ENCODE results near the gene CTSH. TPM values are rescaled to one million over a fixed set of nuclear protein-coding genes. Genes with fewer than 3 reads are reported as not detected.

Gene CTSH
- 10 to 100 TPM; 11.2 to 15.1 TPM for total RNA-seq

DNA sequence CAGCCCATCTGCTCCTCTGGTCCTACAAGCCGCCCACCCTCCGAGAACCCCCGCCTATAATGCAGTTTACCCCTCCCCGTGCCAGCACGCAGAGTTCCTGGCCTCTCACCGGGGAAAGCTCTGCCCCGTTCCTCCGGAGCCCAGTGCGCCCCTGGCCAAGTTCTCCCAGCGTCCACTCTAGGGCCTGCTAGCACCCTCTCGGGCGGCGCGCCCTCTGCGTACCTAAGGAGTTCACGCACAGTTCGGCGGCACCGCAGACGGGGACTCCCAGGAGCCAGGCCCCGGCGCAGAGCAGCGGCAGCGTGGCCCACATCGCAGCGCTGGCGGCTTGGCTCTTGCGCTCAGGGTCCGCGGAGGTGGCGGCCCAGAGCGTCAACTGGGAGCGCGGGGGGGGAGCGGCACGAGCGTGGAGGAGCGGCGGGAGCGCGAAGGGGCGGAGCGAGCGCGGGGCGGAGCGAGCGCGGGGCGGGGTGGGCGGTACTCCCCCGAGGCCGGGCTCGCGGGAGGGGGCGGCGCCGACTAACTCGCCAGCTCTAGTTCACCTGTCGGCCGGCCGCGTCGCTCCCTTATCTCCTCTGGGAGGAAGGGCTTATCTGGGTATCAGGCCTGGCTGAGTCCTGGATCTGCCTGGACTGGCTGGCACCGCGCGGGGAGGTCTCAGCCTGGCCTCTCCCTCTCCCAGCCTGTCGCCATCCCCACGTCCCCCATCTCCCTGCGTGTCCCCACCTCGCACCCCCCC, at the start of gene CTSH:
Gene CTSH, minus strand, starts transcription at position 378 of the 739 bp plus-strand sequence. Its CDS starts 65 bp downstream, at position 313.
- Mint-ChIP-seq H3K27ac (peak within 1 kb of the TSS; percentile 13), H3K4me3 (peak within 1 kb of the TSS; percentile 57), H3K36me3 (ENCODE audit: low read depth) (no peaks in the 10 kb centered on the region), H3K9me3 (ENCODE audit: low read depth) (no peaks in the 10 kb centered on the region), H3K4me1 (peaks cover 3% of the 10 kb centered on the region), H3K27me3 (peaks cover 15% of the 10 kb centered on the region)
- peak; percentile 72 for ATAC-seq
- peak; percentile 69 for DNase-seq
- intact Hi-C loops (cut with DNase I, micrococcal nuclease): no loop called here
- POLR2A ChIA-PET: interaction anchor here (0.6 kb wide), 1 partner anchor 26 kb away, joined by 3 read pairs; no protein-coding TSS in a partner anchor
- CTCF ChIA-PET: interaction anchor here (0.6 kb wide), 1 partner anchor 70 kb away, joined by 3 read pairs; no protein-coding TSS in a partner anchor

DNA sequence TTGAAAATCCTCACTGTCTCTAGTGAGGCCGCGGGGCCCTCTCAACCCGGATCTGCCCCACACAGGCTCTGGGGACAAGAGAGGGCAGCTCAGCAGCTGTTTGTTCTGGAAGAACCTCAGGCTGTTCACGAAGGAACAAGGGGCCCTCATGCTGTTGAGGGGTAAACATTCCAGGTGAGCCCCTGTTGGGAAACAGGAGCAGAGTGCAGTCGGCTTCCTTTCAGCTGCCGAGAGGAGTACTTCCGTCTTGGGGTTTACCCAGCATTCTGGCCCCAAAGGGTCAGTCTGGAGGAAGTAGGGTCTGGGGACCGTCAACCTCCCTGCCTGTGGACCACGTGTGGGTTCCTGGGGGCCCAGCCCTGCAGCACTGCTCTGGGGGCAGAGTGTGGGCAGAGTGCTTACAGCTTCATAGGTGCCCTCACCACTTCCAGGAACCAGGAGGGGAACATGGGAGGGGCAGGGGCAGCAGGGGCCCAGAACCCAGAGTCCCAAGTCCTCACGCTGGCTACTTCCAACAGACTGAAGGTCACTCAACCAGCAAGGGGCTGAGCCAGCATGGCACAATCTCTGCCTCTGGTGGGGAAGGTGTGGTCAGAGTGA, 49.2 kb upstream of the CTSH start:
- DNase-seq (no peak), ATAC-seq (no peak)
- Mint-ChIP-seq H3K27ac (no peak overlapping the region), H3K4me1 (no peaks in the 10 kb centered on the region), H3K27me3 (no peaks in the 10 kb centered on the region), H3K4me3 (no peak overlapping the region), H3K9me3 (ENCODE audit: low read depth) (no peaks in the 10 kb centered on the region), H3K36me3 (ENCODE audit: low read depth) (no peaks in the 10 kb centered on the region)
- ChIA-PET POLR2A (interaction anchor here (0.7 kb wide), 1 partner anchor 13 kb away, joined by 3 read pairs; no protein-coding TSS in a partner anchor), CTCF (interaction anchor here (0.7 kb wide), 1 partner anchor 45 kb away, joined by 3 read pairs; no protein-coding TSS in a partner anchor)
- intact Hi-C loops (cut with DNase I, micrococcal nuclease): no loop called here

GRCh38 chr15:78993257-78993930, 48.5 kb upstream of the CTSH start:
- Mint-ChIP-seq H3K27me3 (no peaks in the 10 kb centered on the region), H3K4me1 (no peaks in the 10 kb centered on the region), H3K27ac (no peak overlapping the region), H3K36me3 (ENCODE audit: low read depth) (no peaks in the 10 kb centered on the region), H3K4me3 (no peak overlapping the region), H3K9me3 (ENCODE audit: low read depth) (no peaks in the 10 kb centered on the region)
- DNase-seq (no peak), ATAC-seq (no peak)
- intact Hi-C loops (cut with DNase I, micrococcal nuclease): no loop called here
- ChIA-PET CTCF (interaction anchor here (0.7 kb wide), 1 partner anchor 45 kb away, joined by 3 read pairs; no protein-coding TSS in a partner anchor), POLR2A (interaction anchor here (0.7 kb wide), 1 partner anchor 14 kb away, joined by 3 read pairs; no protein-coding TSS in a partner anchor)

GRCh38 chr15:78992416-78993256, 47.8 kb upstream of the CTSH start:
- intact Hi-C loops (cut with DNase I, micrococcal nuclease): no loop called here
- no peak for DNase-seq
- H3K27me3 Mint-ChIP-seq: no peaks in the 10 kb centered on the region
- H3K9me3 Mint-ChIP-seq (ENCODE audit: low read depth): no peaks in the 10 kb centered on the region
- POLR2A ChIA-PET: no interaction called here
- no peaks in the 10 kb centered on the region for H3K36me3 Mint-ChIP-seq (ENCODE audit: low read depth)
- no peaks in the 10 kb centered on the region for H3K4me1 Mint-ChIP-seq
- H3K27ac Mint-ChIP-seq: no peak overlapping the region
- peak; percentile 9 for ATAC-seq
- CTCF ChIA-PET: no interaction called here
- no peak overlapping the region for H3K4me3 Mint-ChIP-seq

DNA sequence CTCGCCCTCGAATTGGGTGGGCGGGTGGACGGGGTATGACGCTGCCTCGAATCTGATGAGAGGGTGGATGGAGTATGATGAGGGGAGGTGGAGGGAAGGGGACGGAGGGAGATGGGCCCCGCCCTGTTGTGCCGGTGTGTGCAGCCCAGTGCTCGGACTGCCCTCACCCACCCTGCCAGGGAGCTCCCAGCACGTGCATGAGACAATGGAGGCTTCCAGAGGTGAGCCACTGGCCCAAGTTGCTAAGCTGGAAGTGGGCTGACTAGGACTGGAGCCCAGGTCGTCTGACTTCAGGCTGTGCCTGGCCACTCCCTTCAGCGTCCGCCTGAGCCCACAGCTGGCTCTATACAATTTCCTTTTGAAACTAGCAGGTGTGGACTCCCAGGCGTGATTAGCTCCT, 47.0 kb upstream of the CTSH start:
- no peaks in the 10 kb centered on the region for H3K9me3 Mint-ChIP-seq (ENCODE audit: low read depth)
- ChIA-PET CTCF (interaction anchor here (0.7 kb wide), 1 partner anchor 9 kb away, joined by 3 read pairs; no protein-coding TSS in a partner anchor), POLR2A (no interaction called here)
- intact Hi-C loops (cut with DNase I, micrococcal nuclease): no loop called here
- H3K27me3 Mint-ChIP-seq: no peaks in the 10 kb centered on the region
- no peak overlapping the region for H3K4me3 Mint-ChIP-seq
- no peaks in the 10 kb centered on the region for H3K36me3 Mint-ChIP-seq (ENCODE audit: low read depth)
- no peaks in the 10 kb centered on the region for H3K4me1 Mint-ChIP-seq
- DNase-seq (no peak), ATAC-seq (no peak)
- no peak overlapping the region for H3K27ac Mint-ChIP-seq

DNA sequence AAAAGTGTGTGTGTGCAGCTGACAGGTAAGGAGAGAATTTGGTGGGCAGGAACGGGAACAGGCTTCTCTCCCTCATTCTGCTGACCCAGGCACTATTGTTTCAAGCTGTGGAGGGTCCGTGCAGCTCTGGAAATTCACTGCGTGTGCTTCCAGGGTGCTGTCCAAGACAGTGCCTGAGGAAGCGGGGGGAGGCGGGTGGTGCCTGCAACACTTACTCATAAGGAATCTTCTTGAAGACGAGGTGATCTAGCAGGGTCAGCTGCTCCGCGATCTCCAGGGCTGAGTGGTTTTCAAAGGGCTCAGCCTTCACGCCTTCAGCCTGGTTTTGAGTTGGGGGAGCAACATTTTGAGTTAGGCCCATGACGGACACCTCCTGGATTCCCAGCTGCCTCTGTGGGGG, 46.6 kb upstream of the CTSH start:
- no peaks in the 10 kb centered on the region for H3K4me1 Mint-ChIP-seq
- no peaks in the 10 kb centered on the region for H3K9me3 Mint-ChIP-seq (ENCODE audit: low read depth)
- no peaks in the 10 kb centered on the region for H3K27me3 Mint-ChIP-seq
- DNase-seq (no peak), ATAC-seq (no peak)
- no peak overlapping the region for H3K27ac Mint-ChIP-seq
- H3K4me3 Mint-ChIP-seq: no peak overlapping the region
- ChIA-PET POLR2A (no interaction called here), CTCF (interaction anchor here (0.7 kb wide), 1 partner anchor 9 kb away, joined by 3 read pairs; no protein-coding TSS in a partner anchor)
- intact Hi-C loops (cut with DNase I, micrococcal nuclease): no loop called here
- no peaks in the 10 kb centered on the region for H3K36me3 Mint-ChIP-seq (ENCODE audit: low read depth)

- H3K4me1 Mint-ChIP-seq: no peaks in the 10 kb centered on the region
- no peak for DNase-seq
- ChIA-PET CTCF (interaction anchor here (0.7 kb wide), 1 partner anchor 16 kb away, joined by 3 read pairs; no protein-coding TSS in a partner anchor), POLR2A (no interaction called here)
- H3K4me3 Mint-ChIP-seq: no peak overlapping the region
- intact Hi-C loops (cut with DNase I, micrococcal nuclease): no loop called here
- no peak overlapping the region for H3K27ac Mint-ChIP-seq
- ATAC-seq: no peak
- H3K9me3 Mint-ChIP-seq (ENCODE audit: low read depth): no peaks in the 10 kb centered on the region
- no peaks in the 10 kb centered on the region for H3K36me3 Mint-ChIP-seq (ENCODE audit: low read depth)
- no peaks in the 10 kb centered on the region for H3K27me3 Mint-ChIP-seq
These were observed 45.4 kb upstream of the CTSH start for GRCh38 chr15:78990278-78990677.

- H3K27me3 Mint-ChIP-seq: no peaks in the 10 kb centered on the region
- H3K4me1 Mint-ChIP-seq: no peaks in the 10 kb centered on the region
- POLR2A ChIA-PET: no interaction called here
- intact Hi-C loops (cut with DNase I, micrococcal nuclease): no loop called here
- H3K36me3 Mint-ChIP-seq (ENCODE audit: low read depth): no peaks in the 10 kb centered on the region
- CTCF ChIA-PET: interaction anchor here (0.7 kb wide), 1 partner anchor 15 kb away, joined by 3 read pairs; no protein-coding TSS in a partner anchor
- no peaks in the 10 kb centered on the region for H3K9me3 Mint-ChIP-seq (ENCODE audit: low read depth)
- ATAC-seq: no peak
- no peak overlapping the region for H3K27ac Mint-ChIP-seq
- no peak overlapping the region for H3K4me3 Mint-ChIP-seq
- no peak for DNase-seq
These were observed 44.9 kb upstream of the CTSH start for GRCh38 chr15:78989701-78990240.

DNA sequence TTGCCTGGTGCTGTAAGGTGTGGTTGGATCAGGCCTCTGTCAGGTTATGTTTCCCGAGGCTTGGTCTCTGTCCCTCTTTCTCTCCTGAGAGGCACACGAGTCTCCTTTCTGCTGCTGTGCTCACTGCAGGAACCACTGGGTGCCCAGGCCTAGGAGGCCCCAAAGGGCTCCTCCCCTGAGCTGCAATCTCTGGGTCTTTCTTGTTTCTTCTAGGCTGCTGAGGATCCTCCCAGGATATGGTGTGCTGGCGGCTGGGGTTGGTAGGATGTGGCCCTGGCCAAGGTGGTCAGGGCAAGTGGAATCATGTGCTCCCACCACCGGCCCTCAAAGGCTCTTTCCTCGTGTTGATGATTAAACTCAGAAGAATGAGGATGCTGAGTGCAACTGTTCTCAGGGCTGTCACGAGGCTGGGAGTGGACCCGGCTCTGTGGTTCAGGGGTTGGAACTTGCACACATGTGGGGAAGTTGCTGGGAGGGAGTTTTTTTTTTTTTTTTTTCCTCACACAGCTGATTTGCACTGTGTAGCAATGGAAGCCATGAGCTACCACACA, 43.6 kb upstream of the CTSH start:
- H3K36me3 Mint-ChIP-seq (ENCODE audit: low read depth): no peaks in the 10 kb centered on the region
- DNase-seq: no peak
- no peaks in the 10 kb centered on the region for H3K4me1 Mint-ChIP-seq
- H3K4me3 Mint-ChIP-seq: no peak overlapping the region
- H3K27me3 Mint-ChIP-seq: peaks cover 4% of the 10 kb centered on the region
- intact Hi-C loops (cut with DNase I, micrococcal nuclease): no loop called here
- H3K9me3 Mint-ChIP-seq (ENCODE audit: low read depth): no peaks in the 10 kb centered on the region
- CTCF ChIA-PET: no interaction called here
- peak; percentile 19 for ATAC-seq
- POLR2A ChIA-PET: no interaction called here
- H3K27ac Mint-ChIP-seq: no peak overlapping the region

GRCh38 chr15:78987556-78988360, 42.9 kb upstream of the CTSH start:
- Mint-ChIP-seq H3K4me1 (no peaks in the 10 kb centered on the region), H3K27ac (no peak overlapping the region), H3K4me3 (no peak overlapping the region), H3K36me3 (ENCODE audit: low read depth) (no peaks in the 10 kb centered on the region), H3K9me3 (ENCODE audit: low read depth) (no peaks in the 10 kb centered on the region), H3K27me3 (peaks cover 4% of the 10 kb centered on the region)
- intact Hi-C loops (cut with DNase I, micrococcal nuclease): no loop called here
- POLR2A ChIA-PET: no interaction called here
- ATAC-seq (no peak), DNase-seq (no peak)
- CTCF ChIA-PET: no interaction called here

Data from activated CD4-positive, alpha-beta T cell treated with anti-CD3 and anti-CD28 coated beads for 36 hours (primary cell).